ENCODE data around the gene SERTAD2.

SERTAD2 gene, protein sequence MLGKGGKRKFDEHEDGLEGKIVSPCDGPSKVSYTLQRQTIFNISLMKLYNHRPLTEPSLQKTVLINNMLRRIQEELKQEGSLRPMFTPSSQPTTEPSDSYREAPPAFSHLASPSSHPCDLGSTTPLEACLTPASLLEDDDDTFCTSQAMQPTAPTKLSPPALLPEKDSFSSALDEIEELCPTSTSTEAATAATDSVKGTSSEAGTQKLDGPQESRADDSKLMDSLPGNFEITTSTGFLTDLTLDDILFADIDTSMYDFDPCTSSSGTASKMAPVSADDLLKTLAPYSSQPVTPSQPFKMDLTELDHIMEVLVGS

GRCh38 chr2:64653109-64654062 is at the start of gene SERTAD2:
TSS of gene SERTAD2 (minus strand) at chr2:64653913. CDS start at chr2:64636871, 17,042 bp downstream.
- DNase-seq (ENCODE audit: low read depth), result peak; percentile 78

DNA sequence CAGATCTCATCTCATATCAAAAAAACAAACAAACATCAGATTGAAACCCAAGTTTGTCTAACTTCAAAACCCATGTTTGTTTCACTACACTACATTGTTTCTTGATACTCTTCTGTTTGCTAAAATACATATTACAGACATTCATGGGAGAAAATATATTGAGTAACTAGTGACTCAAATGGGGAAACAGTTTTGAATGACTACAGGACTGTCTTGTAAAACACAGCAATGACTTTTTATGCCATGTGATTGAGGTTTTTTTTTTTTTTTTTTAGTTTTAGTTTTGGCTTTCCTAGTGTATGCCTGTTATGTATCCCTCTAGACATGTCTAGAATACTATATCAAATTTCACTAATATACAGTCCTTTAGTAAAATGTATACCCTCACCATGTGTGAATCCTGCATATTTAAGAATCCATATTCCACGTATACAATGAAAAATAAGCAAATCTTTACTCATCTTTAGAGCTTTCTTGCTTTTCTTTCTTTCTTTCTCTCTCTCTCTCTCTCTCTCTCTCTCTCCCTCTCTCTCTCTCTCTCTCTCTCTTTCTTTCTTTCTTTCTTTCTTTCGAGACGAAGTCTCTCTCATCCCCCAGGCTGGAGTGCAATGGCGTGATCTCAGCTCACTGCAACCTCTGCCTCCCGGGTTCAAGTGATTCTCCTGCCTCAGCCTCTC is 46.6 kb upstream of the SERTAD2 start:
- no peak for DNase-seq (ENCODE audit: low read depth)

DNA sequence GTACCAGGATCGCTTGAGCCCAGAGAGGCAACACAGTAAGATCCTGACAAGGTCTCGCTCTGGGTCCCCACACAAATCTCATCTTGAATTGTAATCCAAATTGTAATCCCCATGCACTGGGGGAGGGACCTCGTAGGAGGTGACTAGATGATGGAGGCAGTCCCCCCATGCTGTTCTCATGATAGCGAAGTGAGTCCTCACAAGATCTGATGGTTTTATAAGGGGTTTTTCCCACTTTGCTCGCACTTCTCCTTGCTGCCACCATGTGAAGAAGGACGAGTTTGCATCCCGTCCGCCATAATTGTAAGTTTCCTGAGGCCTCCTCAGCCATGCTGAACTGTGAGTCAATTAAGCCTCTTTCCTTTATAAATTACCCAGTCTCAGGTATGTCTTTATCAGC is 46.0 kb upstream of the SERTAD2 start:
- peak; percentile 14 for DNase-seq (ENCODE audit: low read depth)

- no peak for DNase-seq (ENCODE audit: low read depth)
These were observed 45.1 kb upstream of the SERTAD2 start for GRCh38 chr2:64698668-64699444.

- DNase-seq (ENCODE audit: low read depth), result no peak
These were observed 44.5 kb upstream of the SERTAD2 start for GRCh38 chr2:64698177-64698643.

- DNase-seq (ENCODE audit: low read depth), result no peak
These were observed 43.8 kb upstream of the SERTAD2 start for GRCh38 chr2:64697297-64698176.

GRCh38 chr2:64696636-64697035 is 42.9 kb upstream of the SERTAD2 start:
- no peak for DNase-seq (ENCODE audit: low read depth)

DNA sequence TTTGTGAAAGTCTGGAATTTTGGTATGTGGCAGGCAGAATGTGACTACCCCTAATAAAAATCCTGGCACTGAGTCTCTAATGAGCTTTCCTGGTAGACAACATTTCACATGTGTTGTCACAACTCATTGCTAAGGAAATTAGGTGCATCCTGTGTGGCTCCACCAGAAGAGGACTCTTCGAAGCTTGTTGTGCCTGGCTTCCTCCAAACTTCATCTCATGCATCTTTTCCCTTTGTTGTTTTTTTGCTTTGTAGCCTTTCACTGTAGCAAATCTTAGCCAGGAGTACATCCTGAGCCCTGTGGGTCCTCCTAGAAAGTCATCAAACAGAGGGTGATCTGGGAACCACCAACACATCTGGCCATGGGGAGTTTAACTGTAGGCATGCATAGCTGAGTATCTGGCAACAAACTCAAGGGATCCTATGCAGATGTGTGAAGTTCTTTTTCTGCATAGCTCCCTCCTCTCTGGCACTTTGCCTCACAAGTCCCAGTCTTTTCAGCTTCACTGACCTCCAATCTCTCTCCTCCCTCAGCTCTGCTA is 42.1 kb upstream of the SERTAD2 start:
- no peak for DNase-seq (ENCODE audit: low read depth)

DNA sequence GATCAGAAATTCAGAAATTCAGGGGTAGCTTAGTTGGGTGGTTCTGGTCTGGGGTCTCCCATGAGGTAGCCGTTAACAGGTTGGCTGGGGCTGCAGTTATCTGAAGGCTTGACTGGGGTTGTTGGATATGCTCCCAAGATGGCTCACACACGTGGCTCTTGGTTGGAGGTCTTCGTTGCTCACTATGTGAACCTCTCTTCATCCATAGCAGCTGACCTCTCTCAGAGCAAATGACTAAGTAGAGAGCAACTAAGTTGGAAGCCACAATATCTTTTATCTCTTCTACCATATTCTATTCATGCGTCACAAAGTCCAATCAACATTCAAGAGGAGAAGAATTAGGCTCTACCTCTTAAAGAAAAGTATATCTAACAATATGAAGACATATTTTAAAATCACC is 38.7 kb upstream of the SERTAD2 start:
- DNase-seq (ENCODE audit: low read depth), result no peak

GRCh38 chr2:64688909-64689308 is 35.2 kb upstream of the SERTAD2 start:
- no peak for DNase-seq (ENCODE audit: low read depth)

- no peak for DNase-seq (ENCODE audit: low read depth)
These were observed 32.7 kb upstream of the SERTAD2 start for GRCh38 chr2:64686283-64686956.

- no peak for DNase-seq (ENCODE audit: low read depth)
These were observed 31.7 kb upstream of the SERTAD2 start for GRCh38 chr2:64685430-64685829.

- DNase-seq (ENCODE audit: low read depth), result no peak
These were observed 30.2 kb upstream of the SERTAD2 start for GRCh38 chr2:64683771-64684510.

DNA sequence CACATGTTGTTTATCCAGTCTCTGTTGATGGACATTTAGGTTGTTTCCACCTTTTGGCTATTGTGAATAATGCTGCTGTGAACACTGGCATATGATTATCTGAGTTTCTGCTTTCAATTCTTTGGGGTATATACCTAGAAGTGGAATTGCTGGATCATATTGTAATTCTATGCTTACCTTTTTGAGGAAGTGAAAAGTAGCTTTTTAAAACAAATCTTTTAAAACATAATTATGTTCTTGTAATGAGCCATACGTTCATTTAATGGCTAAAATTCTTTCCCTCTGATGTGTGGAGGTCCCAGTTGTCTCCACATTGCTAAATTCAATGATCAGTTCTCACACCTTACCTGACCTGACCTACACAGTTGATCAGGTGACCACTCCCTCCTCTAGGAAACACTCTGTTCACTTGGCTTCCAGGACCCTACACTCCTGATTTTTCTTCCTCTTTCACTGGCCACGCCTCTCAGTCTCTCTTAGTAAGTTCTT is 27.8 kb upstream of the SERTAD2 start:
- no peak for DNase-seq (ENCODE audit: low read depth)

GRCh38 chr2:64679673-64680425 is 26.1 kb upstream of the SERTAD2 start:
- no peak for DNase-seq (ENCODE audit: low read depth)

DNA sequence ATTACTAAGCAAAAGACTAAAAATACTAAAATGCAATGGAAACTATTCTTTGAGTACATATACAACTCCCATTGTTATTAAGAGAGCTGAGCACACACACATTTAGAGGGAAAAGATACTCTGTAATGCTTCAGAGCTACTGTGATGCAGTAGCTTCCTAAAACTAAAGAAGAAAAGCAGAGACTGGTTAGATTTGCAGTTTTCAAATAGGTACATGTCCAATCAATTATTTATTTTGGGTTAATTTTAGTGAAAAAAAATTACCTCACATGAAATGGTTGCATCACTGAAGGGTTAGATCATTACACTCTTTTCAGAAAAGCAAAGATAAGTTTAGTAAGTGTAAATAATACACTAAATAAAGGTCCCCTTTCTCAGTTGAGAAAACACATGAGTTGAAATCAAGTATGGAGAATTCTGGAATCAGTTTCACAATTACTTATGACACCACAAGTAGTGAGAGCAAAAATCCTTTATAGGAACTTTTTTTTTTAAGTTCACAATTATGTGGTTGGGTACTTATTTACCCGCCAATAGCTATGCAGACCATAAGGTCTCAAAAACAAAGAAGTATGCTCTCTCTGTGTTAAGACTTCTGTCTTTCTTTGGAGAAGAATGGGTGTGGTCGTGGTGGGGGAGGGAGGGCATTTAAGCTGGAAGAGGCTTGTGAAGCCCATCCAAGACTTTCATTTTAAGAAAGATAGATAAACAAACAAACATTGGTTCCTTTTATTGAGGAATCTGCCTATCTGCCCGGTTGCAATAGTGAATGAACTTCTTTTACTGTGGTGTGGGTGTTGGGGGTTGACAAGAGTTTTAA is 25.3 kb upstream of the SERTAD2 start:
- DNase-seq (ENCODE audit: low read depth), result no peak

DNA sequence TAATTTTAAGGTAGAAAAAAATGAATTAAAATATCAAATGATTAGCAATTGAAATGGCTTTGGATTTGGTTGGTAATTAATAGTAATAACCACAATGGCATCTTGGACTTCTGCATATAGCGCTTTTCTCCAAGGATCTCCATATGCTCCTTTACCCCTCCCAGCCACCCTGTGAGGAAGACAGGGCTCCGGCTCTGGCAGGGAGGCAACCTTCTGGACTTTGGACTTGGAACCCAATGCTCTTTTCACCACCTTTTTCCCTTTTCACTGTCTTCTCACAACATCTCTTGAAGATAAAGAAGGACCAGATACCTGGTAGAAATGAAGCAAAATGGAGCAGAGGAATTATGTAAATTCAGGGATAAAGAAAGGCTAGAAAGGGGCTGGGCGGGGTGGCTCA is 23.8 kb upstream of the SERTAD2 start:
- DNase-seq (ENCODE audit: low read depth), result no peak
